ENCODE data around the gene EHD1.

DNA sequence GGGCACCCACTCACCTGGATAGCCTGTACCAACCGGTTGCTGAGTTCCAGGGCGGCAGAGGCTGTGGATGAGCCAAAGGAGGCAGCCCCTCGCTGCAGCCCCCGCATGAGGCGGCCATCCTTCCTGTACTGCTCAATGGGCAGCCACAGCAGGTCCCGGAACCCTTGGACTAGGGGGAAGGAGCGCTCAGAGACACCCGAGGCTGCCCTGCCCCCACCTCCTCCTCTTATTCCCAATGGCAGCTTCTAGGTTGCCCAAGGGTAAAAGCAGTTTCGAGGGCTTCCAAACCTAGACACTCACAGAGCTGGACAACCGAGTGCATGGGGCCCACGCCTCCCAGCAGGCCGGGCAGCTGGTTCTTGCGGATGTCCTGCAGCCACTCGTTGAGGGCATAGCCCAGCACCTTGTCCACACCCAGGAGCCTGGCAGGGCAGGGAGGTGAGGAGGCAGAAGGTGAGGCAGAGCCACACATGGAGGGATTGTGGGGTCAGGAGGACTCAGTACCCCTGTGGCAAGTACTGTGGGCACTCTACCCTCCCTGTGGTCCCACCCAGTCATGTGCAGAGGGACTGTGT lies 18.1 kb upstream of the EHD1 start:
- TF ChIP-seq BHLHE40 (IDR thresholded peaks at IDR 0.05; ENCODE audit: borderline replicate concordance), result no peak
- TF ChIP-seq TARDBP (IDR thresholded peaks at IDR 0.05), result no peak
- no peak for TF ChIP-seq HDGF (IDR thresholded peaks at IDR 0.05; ENCODE audit: borderline replicate concordance)
- no peak for TF ChIP-seq ARNT (IDR thresholded peaks at IDR 0.05)
- no peak for TF ChIP-seq SP1 (IDR thresholded peaks at IDR 0.05)
- TF ChIP-seq SUZ12 (IDR thresholded peaks at IDR 0.05), result no peak
- no peak for TF ChIP-seq LEF1 (IDR thresholded peaks at IDR 0.05; ENCODE audit: borderline replicate concordance)
- no peak for TF ChIP-seq ELF4 (IDR thresholded peaks at IDR 0.05)
- TF ChIP-seq ZNF384 (IDR thresholded peaks at IDR 0.05), result no peak
- no peak for TF ChIP-seq FOXM1 (IDR thresholded peaks at IDR 0.05; ENCODE audit: borderline replicate concordance)

Measured in HEK293T (cell line).